ENCODE measurements around the gene DNAH9.
A peak's percentile ranks its signal among the peaks of the same experiment; 100 is the strongest.
"Not testable (repeated sequence)": the region's sequence is repeated elsewhere in the genome, so short reads cannot be mapped to it uniquely, and the experiment has no call there.

The DNAH9 gene

GRCh38 chr17:11928436-11928835 lies 330.2 kb downstream of the DNAH9 start:
- no peak for DNase-seq (ENCODE audit: insufficient read length, low spot score)
- no peak for TF ChIP-seq CTCF (IDR thresholded peaks at IDR 0.05; ENCODE audit: insufficient read depth, missing control alignments)
- no peak for FAIRE-seq

GRCh38 chr17:11932337-11932898 lies 334.1 kb downstream of the DNAH9 start:
- no peak for TF ChIP-seq CTCF (IDR thresholded peaks at IDR 0.05; ENCODE audit: insufficient read depth, missing control alignments)
- DNase-seq (ENCODE audit: insufficient read length, low spot score) (no peak), FAIRE-seq (no peak)

GRCh38 chr17:11935734-11936406 lies 337.6 kb downstream of the DNAH9 start:
- no peak for FAIRE-seq
- DNase-seq (ENCODE audit: insufficient read length, low spot score), result no peak
- peak; percentile 80 for TF ChIP-seq CTCF (IDR thresholded peaks at IDR 0.05; ENCODE audit: insufficient read depth, missing control alignments)

GRCh38 chr17:11940904-11941303 lies 342.6 kb downstream of the DNAH9 start:
- FAIRE-seq (no peak), DNase-seq (ENCODE audit: insufficient read length, low spot score) (no peak)
- TF ChIP-seq CTCF (IDR thresholded peaks at IDR 0.05; ENCODE audit: insufficient read depth, missing control alignments), result no peak

GRCh38 chr17:11943086-11943485 lies 344.8 kb downstream of the DNAH9 start:
- FAIRE-seq; DNase-seq (ENCODE audit: insufficient read length, low spot score): not testable (repeated sequence)

- DNase-seq (ENCODE audit: insufficient read length, low spot score) (no peak), FAIRE-seq (no peak)
- TF ChIP-seq CTCF (IDR thresholded peaks at IDR 0.05; ENCODE audit: insufficient read depth, missing control alignments), result no peak
Measured at GRCh38 chr17:11943759-11944347, 345.6 kb downstream of the DNAH9 start.

- DNase-seq (ENCODE audit: insufficient read length, low spot score) (no peak), FAIRE-seq (no peak)
- TF ChIP-seq CTCF (IDR thresholded peaks at IDR 0.05; ENCODE audit: insufficient read depth, missing control alignments), result no peak
Measured at GRCh38 chr17:11944587-11944986, 346.3 kb downstream of the DNAH9 start.
